ENCODE measurements around the gene BACE2.
"Not testable (repeated sequence)": the region's sequence is repeated elsewhere in the genome, so short reads cannot be mapped to it uniquely, and the experiment has no call there.

- TF ChIP-seq, protein P1, sequence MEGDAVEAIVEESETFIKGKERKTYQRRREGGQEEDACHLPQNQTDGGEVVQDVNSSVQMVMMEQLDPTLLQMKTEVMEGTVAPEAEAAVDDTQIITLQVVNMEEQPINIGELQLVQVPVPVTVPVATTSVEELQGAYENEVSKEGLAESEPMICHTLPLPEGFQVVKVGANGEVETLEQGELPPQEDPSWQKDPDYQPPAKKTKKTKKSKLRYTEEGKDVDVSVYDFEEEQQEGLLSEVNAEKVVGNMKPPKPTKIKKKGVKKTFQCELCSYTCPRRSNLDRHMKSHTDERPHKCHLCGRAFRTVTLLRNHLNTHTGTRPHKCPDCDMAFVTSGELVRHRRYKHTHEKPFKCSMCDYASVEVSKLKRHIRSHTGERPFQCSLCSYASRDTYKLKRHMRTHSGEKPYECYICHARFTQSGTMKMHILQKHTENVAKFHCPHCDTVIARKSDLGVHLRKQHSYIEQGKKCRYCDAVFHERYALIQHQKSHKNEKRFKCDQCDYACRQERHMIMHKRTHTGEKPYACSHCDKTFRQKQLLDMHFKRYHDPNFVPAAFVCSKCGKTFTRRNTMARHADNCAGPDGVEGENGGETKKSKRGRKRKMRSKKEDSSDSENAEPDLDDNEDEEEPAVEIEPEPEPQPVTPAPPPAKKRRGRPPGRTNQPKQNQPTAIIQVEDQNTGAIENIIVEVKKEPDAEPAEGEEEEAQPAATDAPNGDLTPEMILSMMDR (IDR thresholded peaks at IDR 0.05), result not testable (repeated sequence)
- not testable (repeated sequence) for TF ChIP-seq POLR2A (IDR thresholded peaks at IDR 0.05)
These were observed 88.3 kb downstream of the BACE2 start for GRCh38 chr21:41256231-41256630.

Measured in thyroid gland (tissue), 4 donors.